NCI-H82 treated with DMSO at 0.1 percent for 48 hours (cell line): ENCODE data around the gene NAT10.
A peak's percentile ranks its signal among the peaks of the same experiment; 100 is the strongest.
"Not testable (repeated sequence)": the region's sequence is repeated elsewhere in the genome, so short reads cannot be mapped to it uniquely, and the experiment has no call there.

Source experiments
- DNase-seq: peaks from one replicate; lab custom pipeline; 2025; ENCODE audit not compliant: unreplicated experiment; lab: John Stamatoyannopoulos, UW

The NAT10 gene

DNA sequence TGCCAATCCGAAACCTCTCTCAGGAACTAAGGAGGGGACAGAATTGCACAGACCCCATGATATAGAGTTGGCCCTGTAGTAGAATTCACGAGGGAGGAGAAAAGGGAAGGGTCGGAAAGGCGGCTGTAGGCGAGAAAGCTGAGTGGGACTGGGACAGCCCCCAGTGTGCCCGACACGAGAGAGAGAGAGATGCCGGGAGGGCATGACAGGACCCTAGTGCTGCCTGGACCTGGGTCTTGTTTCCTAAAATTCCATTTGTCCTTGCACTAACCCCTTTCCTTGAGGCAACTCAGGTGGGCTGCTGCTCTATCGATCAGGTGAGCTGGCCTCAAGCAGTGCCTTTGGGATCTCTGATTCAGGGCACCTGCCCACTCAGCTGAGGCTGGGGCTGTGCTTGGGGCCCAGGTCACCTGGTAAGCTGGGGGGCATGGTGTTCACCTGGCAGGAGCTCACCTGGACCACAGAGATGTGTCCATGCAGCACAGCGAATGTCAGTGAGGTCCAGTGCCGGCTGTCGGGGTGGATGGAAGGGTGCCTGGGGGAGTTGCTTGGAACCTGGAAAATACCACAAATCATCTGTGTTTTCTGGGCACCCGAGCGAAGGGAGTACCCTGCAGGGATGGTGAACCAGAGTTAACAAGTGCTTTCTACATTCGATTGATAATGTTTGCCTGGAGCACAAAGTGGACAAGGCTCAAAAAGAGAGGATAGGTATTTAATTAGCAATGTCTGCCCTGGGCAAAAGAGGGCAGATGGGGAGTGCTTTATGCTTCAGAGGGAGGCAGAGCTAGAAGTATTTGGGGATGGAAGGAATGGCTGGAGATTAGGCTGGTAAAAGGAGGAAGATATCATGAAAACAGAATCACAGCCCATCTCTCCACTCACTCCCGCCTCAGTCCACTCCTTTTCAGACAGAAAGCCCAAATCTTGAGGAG, 61.6 kb downstream of the NAT10 start:
- no peak for DNase-seq

DNA sequence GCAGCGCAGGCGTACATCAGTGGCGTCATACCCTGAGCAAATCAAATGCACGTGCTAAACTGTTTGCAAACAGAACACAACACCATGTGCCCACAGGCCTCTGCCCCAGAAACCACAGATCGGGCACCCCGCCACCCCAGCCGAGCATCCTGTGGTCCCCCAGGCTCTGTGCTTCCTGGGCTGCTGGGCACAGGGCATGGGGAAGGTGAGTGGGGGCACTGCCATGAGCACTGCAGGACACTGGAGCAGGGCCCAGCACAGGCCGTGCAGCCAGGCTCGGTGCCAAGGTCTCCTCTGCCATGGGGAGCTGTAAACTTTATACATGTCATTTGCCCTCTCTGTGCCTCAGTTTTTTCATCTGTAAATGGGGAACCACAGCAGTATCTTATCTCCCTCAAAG, 62.5 kb downstream of the NAT10 start:
- no peak for DNase-seq

DNA sequence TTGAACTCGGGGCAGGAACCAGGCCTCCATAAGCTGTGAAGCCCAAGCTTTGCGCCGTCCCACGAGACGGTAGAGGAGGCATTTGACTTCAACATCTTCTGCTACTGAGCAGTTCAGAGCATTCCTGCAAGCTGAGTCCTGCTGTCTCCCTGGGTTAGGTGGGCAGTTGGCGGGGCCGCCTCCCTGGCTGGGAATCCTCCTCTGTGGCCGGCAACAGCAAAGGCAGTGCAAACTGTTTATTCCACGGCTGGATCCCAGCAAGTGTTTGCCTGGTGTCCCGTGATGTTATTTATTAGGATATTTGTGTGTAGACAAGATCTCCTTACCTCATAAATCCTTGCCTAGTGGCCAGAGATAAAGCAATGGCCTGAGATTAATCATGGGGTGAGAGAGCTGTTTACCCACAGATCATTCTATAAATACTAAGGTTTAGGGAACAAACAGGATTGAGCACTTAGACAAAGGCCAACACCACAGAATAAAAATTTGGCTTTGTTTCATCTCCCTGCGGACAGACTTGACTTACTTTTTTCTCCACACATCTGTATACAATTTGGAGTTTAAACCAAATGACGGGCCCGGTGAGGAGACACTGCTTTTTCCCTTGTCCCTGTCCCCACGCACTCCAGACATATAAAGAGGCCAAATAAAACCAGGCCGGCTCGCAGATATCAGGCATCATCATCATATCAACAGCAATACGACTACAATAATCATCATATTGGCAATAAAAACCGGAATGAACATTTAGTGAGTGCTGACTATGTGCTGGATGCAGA, 63.4 kb downstream of the NAT10 start:
- no peak for DNase-seq

DNA sequence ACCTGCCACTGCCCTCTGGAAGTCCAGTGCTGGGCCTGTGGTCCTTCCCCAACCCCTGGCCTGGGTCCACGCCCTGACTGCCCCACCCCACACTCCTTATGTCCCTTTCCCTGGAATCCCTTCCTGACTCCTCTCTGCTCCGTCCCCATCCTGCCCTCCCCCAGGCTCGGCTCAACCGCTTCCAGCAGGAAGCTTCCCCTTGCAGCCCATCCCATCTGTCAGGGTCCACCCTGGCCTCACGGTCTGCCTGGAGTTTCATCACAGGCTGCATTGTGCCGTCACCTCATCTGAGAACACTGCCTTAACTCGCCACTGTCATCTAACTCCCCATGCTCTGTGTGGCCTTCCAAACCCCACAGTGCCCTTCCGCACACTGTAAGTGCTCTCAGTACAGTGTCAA, 64.3 kb downstream of the NAT10 start:
- peak; percentile 16 for DNase-seq

DNA sequence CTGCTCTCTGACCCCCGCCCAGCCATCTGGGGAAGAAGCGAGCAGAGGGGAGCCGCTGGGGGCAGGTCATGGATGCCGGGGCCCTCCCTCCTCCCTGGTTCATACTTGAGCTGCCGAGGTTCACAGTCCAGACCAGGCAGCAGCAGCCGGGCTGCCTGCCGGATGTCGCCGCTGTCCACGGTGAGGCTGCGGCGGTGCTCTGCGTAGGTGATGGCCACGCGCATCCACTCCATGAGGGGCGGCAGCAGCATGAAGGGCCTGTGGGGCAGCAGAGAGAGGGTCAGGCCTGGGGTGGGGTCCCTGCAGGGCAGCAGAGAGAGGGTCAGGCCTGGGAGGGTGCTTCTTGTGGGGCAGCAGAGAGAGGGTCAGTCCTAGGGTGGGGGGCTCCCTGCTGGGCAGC, 67.6 kb downstream of the NAT10 start:
- no peak for DNase-seq

DNA sequence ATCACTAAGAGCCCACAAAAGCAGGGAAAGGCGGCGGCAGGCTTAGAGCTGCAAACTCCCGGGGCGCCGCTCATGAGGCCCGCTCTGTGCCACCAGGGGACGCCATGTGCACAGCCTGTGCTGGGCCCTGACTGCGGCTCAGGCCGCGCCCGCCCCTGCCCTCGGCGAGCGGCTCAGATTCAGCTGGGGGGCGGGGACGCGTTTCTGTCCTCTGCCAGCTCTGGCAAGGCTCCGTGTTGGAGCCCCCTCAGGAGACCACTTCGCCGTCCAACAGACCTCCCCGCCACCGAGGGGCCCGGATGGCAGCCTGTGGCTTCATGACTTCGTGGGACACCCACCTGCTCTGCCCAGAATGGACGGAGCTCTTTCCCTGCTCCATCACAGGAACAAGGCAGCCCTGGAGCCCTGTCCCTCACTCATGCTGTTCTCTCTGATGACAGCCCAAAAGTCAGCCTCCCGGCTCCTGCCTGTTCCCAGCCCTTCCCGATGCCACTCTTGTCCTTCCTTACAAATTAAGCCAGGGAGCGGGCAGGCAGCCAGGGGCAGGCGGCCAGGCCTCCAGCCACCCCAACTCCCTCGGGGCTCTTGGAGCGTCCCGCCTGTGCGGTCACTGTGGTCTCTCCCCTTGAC, 69.1 kb downstream of the NAT10 start:
- peak; percentile 21 for DNase-seq

DNA sequence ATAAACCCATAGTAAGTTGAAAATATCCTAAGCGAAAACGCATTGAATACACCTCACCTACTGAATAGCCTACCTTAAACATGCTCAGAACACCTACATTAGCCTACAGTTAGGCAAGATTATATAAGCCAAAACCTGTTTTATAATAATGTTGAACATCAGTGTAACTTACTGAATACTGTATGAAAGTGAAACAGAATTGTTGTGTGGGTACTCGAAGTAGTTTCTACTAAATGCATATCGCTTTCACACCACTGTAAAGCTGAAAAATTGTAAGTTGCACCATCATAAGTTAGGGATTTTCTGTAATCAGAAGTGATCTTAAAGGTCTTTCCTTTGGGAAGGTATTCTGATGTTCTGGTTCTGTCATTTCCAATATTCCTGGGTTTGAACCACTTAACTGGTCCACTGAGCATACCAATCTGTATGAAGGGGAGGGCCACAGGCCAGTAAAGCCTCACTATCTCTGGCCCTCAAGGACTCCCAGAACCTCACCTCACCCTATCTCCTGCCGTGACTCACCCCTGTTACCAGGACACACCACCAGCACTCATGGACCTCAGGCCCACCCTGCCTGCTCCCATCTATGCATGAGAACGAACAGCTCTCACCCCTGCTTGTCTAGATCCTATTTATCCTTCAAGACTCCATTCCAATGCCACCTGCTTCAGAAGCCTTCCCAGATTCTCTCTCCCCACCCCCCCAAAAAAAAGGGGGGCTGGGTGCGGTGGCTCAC, 70.0 kb downstream of the NAT10 start:
- DNase-seq: no peak

DNA sequence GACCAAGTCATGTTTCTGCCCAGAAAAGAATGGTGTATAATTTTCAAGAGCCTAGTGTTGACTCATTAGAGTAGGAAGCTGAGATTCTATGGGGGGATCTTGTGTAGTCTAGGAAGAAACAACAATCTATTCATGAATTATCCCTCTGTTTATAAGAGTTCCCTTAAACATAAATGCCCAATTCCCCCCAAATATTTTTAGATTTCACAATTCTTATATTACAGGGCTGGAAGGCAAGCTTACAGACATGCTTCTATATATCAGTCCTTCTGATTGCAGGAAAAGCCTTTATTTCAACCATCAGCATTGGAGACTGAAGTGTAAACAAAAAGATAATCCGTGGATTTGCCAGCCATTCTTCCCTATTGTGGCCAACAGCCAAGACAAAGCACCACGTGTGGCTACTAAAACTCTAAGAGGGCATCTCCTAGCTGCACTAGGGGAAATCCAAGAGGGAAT, 71.4 kb downstream of the NAT10 start:
- peak; percentile 30 for DNase-seq

DNA sequence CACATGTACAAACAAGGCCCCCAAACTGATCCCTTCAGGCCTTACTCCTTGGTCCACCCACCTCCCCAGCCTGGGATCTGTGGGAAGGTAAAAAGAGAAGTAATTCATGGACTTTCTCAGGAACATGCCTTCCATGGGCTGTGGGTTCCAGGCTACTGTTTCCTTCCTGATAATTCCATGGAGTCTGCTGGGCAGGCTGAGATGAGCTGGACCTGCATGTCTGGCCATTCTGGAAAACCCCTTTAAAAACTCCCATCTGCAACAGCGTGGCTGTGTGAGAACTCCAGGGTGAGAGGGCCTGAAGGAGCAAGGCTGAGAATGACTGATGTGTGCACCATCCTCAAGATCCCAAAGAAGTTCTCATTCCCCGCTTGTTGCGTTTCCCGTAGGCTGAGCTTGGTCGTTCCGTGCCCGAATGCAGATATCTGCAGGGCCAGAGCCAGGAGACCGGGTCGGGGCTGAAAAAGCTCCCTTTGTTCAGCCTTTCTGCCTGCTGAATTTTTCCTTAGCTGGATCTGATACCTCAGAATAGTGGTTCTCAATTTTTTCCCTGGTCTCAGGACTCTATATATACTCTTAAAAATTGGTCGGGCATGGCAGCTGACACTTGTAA, 72.9 kb downstream of the NAT10 start:
- no peak for DNase-seq

DNA sequence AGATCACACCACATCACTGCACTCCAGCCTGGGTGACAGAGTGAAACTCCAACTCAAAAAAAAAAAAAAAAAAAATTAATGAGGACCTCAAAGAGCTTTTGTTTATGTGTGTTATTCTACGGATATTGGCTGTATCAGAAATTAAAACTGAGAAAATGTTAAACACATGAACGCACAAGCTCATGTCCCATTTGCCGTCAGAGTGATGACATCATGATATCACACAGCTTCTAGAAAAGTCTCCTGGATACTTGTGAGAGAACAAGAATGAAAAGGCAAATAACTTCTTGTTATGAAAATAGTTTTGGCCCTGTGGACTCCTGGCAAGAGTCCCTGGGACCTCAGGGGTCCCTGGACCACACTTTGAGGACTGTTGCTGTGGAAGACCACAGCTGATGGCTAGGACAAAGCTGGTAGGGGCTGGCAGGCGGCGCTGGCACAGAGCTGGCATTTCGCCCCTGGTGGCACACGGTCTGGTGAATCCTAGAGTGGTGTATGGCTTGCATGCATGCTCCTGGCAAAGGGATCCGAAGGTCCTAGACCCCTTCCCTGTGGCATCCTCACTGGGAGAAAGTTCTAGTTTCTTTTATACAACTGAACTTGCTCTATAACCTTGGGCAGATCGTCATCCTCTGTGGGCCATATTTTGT, 73.7 kb downstream of the NAT10 start:
- no peak for DNase-seq

DNA sequence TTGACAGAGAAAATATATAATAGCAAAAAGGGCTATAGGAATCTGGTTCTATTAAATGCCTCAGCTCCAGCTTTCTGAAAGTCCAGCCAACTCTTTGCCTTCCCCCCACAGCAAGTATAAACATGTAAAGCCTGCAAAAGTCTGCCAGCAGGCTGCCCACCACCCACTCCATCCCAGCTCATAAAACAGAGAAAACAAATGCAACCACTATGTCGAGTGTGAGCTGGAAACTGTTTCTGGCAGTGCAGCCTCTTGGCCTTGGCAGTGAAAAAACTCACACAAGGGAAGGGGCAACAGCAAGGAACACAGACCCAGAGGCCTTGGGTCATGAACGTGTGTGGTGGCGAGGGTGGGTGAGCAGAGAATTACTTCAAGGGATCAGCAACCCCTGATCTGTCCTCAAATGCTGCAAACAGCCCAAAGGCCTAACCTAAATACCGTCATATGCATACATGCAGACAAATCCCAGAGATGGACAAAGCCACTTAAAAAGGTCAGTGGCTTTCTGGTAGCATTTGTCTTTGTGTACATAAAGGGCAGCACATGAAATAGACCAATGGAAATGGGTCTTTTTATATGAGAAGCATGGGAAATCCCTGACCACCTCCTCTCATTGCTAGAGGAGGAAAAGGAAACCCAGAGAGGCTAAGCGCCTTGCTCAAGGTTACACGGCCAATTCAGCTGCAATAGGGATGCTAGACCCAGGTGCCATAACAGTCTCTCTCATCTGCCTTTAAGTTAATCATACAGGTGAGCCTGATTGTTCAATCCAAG, 74.8 kb downstream of the NAT10 start:
- no peak for DNase-seq

DNA sequence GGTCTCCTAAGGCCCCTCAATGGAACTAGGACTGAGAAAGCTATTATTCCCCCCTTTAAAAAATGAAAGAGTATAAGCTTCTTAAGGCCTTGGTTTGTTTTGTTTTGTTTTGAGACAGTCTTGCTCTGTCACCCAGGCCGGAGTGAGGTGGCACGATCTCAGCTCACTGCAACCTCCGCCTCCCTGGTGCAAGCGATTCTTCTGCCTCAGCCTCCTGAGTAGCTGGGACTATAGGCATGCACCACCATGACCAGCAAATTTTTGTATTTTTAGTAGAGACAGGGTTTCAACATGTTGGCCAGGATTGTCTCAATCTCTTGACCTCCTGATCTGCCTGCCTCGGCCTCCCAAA, 75.4 kb downstream of the NAT10 start:
- not testable (repeated sequence) for DNase-seq

DNA sequence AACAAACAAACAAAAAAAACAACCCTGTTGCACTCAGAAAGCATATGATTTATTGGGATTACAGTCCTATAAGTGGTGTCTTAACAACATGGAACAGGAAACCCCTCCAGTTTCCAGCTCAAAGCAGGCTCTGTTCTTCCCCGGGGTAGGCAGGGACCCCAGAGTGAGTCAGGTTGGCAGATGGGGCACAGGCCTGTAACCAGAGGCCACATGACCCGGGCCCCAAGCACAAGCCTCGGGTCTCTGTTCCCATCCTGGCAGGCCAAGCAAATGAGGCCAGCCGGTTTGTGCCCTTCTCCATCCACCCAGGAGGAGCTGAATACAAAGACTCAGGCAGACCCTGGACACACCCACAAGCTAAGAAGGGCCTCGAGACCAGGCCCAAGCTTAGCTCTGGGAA, 75.8 kb downstream of the NAT10 start:
- DNase-seq: no peak

DNA sequence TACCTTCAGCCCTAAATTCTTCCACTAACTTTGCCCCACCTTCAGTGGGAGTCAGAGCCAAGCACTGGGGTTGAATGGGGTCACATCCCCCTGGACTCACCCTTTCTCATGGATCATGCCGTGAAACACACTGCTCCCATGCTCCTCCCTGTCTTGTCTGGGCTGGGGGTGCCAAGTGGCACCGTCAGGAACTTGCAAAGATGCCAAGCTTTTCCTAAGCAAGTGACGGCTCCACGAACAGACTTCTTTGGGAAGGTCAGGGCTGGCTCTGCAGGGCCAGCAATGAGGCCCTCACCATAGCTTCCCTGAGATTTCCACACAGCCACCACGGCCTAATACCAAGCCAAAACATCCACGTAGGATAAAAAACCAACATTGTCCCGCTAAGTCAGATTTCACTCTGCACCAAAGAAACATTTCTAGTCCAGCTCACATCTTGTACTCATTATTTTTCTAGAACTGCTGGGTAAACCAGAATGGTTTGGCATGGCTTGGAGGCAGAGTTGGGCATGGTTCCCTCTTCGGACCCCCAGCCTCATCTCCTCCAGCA, 76.5 kb downstream of the NAT10 start:
- no peak for DNase-seq

DNA sequence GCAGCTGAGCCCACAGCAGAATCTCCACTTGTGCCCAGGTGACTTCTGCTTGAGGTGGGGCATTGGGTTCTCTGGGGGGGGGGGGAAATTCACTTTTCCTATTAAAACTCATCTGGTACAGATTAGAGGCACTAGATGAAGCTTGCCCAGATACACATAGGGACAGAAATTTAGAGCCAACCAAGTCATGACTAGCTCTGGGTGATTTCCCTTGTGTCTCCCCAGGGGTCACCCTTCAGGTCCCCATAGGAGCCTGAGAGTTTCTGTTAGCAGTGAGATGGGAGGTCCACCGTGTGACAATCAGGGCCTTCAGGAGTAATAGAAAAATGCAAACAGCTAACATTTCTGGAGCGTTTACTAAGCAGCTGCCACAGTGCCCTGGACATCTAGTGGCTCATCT, 77.0 kb downstream of the NAT10 start:
- no peak for DNase-seq

DNA sequence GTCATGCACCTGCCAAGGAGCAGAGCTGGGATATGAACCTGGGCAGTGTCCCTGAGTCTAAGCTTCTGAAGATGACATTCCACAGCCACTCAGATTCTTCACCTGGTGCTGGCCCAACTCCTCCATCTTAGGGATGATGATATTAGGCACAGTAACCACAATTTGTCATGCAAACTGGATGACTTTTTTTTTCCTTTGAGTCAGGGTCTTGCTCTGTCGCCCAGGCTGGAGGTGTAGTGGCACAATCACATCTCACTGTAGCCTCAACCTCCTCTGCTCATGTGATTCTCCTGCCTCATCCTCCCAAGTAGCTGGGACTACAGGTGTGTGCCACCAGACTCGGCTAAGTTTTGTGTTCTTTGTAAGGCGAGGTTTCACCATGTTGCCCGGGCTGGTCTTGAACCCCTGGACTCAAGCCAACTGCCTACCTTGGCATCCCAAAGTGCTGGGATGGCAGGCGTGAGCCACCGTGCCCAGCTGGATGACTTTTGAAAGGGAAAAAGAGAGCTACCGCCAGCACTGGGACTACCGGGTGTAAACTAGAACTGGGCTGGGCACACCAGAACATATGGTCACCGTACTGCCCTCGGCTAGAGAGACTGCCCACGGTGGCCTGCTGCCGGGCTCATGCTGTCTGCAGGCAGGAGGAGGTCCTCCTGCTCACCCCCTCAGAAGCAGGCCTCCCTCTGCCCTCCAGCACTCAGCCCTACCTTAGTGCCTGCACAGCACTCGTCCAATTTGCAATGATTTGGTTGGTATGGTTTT, 77.7 kb downstream of the NAT10 start:
- no peak for DNase-seq

DNA sequence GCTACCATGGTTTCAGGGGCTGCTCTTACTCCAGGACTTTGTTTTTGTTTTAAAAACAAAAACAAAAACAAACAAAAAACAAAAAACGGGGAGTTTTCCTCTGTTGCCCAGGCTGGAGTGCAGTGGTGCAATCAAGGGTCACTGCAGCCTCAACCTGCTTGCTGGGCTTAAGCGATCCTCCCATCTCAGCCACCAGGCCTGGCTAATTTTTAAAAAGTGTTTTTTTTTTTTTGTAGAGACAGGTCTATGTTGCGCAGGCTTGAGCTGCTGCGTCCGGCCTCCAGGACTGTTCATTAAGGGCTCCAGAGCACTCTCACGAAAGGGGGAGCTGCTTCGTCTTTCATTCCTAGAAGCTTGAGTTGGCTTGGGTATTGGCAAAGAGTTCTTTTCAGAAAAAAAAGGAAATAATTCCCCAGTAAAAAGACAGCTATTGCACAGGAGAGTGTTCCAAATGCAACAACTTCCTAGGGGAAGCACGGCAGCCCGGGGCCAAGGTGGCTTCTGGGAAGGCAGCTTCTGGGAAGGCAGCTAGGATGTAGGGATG, 78.5 kb downstream of the NAT10 start:
- no peak for DNase-seq

DNA sequence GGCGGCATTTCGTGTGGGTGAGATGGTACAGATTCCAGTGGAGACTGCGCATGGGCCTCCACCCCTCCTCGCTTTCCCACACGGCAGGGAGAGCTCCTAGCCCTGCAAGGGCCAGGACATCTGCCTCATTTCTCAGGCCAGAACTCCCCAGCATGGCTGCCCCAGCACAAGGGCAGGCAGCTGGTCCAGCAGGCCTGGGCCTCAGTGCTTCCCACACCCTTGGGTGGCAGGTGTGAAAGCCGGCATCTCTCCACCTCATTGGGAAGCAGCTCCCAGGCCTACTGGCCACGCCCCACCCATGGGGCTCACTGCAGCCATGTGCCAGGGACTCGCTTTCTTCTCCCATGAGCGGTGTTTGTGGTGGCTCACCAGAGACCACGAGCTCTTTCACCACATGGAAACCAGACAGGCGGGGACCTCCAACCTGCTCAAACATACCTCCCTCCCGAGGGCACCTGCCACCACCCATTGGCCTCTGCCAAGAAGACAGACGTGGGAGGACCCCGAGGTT, 79.1 kb downstream of the NAT10 start:
- no peak for DNase-seq
